Measurements from ENCODE around the gene BRI3.

Gene BRI3

DNA sequence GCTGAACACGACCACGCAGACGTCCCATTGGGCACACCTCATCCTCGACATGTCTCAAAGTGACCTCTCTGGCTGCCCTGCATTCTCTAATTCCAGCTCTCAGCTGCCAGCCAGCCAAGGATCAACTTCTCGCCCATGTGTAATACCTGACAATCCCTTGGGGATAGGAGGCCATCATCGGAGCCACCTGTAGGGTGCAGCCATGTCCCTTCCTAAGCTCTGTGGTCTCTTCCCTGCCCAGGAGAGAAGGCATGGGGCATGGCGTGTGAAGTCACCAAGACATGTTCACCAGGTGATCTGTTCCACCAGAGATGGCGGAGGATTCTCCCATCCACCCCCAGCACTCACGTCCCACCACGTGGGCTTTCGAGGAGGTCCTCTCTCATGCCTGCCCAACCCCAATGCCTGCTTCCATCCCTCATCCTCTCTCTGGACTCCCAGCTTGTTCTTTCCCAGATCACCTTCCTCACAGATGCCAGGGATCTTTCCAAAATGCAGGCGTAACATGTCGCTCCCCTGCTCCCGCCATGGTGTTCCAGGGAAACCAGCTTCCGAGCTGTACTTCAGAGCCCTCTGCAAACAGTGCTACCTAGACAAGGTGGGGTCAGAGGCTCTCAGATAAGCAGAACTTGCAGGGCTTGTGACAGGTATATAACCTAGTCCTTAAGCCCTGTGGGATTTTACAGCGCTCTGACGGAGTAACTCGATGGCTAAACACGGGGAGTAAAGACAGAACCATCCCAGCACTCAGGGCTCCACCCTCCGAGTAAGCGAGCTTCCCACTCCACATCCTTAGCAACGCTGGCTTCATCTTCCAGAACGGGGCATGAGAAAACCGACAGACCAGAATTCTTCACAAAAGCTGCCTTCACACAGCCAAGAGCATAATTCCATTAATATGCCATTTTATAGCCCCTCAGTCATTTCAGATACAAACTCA is 41.1 kb downstream of the BRI3 start:
- no peaks in the 10 kb centered on the region for H3K9me3 ChIP-seq (ENCODE audit: control extremely low read depth in 1 of 5, control insufficient read depth in 4 of 5, insufficient read depth in 2 of 5, low read depth in 1 of 5, low read length in 4 of 5)
- POLR2A ChIA-PET: no interaction called here
- H3K27me3 ChIP-seq (replicated peaks in 2 of 5; ENCODE audit: control insufficient read depth in 4 of 5, insufficient read depth in 5 of 5, low read length in 4 of 5): peaks cover 4 to 17% (median 12%) of the 10 kb centered on the region in 5 experiments
- H3K27ac ChIP-seq (ENCODE audit: insufficient read depth in 1 of 2, low read depth in 1 of 2, low read length in 2 of 2, poor library complexity in 1 of 2, severe bottlenecking in 2 of 2): no peak overlapping the region
- WGBS (ENCODE audit: insufficient coverage): 87% methylated on average over 21 of the region's 24 CpGs
- DNase-seq: no peak
- no peak overlapping the region for H3K4me3 ChIP-seq (ENCODE audit: control insufficient read depth in 1 of 7, extremely low read depth in 1 of 7, insufficient read depth in 4 of 7, low read depth in 2 of 7, low read length in 6 of 7)
- no peaks in the 10 kb centered on the region for H3K4me1 ChIP-seq (ENCODE audit: control extremely low read depth in 1 of 4, control insufficient read depth in 4 of 4, insufficient read depth in 4 of 4, low read length in 3 of 4)
- no peaks in the 10 kb centered on the region for H3K36me3 ChIP-seq (ENCODE audit: control insufficient read depth in 4 of 4, insufficient read depth in 4 of 4, low read length in 3 of 4)
- CTCF ChIA-PET: no interaction called here

DNA sequence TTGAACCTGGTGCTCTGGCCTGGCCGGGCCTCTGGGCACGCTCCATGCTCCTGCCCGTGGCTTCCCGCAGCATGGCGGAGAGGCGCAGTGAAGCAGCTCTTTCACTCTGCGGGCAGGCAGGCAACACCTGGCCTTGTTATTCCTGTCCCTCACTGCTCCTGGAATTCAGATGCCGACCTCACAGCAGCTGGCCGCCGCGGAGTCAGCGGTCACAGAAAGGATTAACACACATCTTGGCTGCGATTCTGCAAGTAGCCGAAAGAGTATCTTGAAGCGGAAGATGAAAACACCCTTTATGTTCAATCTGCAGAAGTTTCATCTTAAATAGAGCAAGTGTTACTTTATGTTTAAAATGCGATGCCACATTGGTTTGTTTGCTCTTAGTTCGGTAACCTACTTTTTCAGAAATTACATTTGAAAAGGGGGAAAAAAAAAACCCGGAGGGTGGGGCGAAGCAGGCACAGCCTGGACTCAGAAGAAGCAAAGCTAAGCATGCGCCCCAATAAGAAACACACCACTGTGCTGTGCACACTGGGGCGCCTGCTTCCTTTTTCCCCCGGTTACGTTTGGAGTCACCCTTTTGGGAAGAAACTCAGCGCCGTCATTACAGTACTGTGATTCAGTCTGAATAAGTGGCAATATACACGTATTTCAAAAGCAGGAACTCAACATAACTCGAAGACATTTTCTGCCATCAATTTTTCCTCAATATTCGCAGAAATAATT is 42.3 kb downstream of the BRI3 start:
- ChIA-PET POLR2A (interaction anchor here (0.6 kb wide), 1 partner anchor 118 kb away, joined by 3 read pairs; no protein-coding TSS in a partner anchor), CTCF (no interaction called here)
- Histone ChIP-seq H3K4me1 (ENCODE audit: control extremely low read depth in 1 of 4, control insufficient read depth in 4 of 4, insufficient read depth in 4 of 4, low read length in 3 of 4) (no peaks in the 10 kb centered on the region), H3K27ac (ENCODE audit: insufficient read depth in 1 of 2, low read depth in 1 of 2, low read length in 2 of 2, poor library complexity in 1 of 2, severe bottlenecking in 2 of 2) (no peak overlapping the region), H3K9me3 (ENCODE audit: control extremely low read depth in 1 of 5, control insufficient read depth in 4 of 5, insufficient read depth in 2 of 5, low read depth in 1 of 5, low read length in 4 of 5) (no peaks in the 10 kb centered on the region), H3K36me3 (ENCODE audit: control insufficient read depth in 4 of 4, insufficient read depth in 4 of 4, low read length in 3 of 4) (no peaks in the 10 kb centered on the region), H3K4me3 (ENCODE audit: control insufficient read depth in 1 of 7, extremely low read depth in 1 of 7, insufficient read depth in 4 of 7, low read depth in 2 of 7, low read length in 6 of 7) (peak overlapping the region in 1 of 7 experiments; percentile 15), H3K27me3 (replicated peaks in 2 of 5; ENCODE audit: control insufficient read depth in 4 of 5, insufficient read depth in 5 of 5, low read length in 4 of 5) (peaks cover 4 to 17% (median 12%) of the 10 kb centered on the region in 5 experiments)
- 57% methylated on average over 24 of the region's 28 CpGs for WGBS (ENCODE audit: insufficient coverage)
- DNase-seq: no peak

DNA sequence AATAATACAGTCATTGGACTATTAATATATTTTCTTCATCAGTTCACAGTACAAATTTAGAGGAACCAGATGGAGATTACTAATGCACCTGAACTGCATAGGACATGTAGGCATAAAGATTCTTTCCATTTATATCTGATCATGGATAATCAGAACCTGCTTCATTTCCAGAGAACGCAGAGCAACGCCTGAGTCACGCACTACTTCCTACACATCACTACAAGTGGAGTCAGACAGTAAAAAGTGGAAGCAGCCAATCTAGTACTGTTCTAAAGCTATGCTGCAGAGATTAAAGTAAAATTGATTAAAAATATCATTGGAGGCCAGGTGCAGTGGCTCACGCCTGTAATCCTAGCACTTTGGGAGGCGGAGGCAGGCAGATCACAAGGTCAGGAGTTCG is 43.3 kb downstream of the BRI3 start:
- no peak for DNase-seq
- Histone ChIP-seq H3K27me3 (replicated peaks in 2 of 5; ENCODE audit: control insufficient read depth in 4 of 5, insufficient read depth in 5 of 5, low read length in 4 of 5) (peaks cover 4 to 17% (median 12%) of the 10 kb centered on the region in 5 experiments), H3K9me3 (ENCODE audit: control extremely low read depth in 1 of 5, control insufficient read depth in 4 of 5, insufficient read depth in 2 of 5, low read depth in 1 of 5, low read length in 4 of 5) (no peaks in the 10 kb centered on the region), H3K4me1 (ENCODE audit: control extremely low read depth in 1 of 4, control insufficient read depth in 4 of 4, insufficient read depth in 4 of 4, low read length in 3 of 4) (no peaks in the 10 kb centered on the region), H3K27ac (ENCODE audit: insufficient read depth in 1 of 2, low read depth in 1 of 2, low read length in 2 of 2, poor library complexity in 1 of 2, severe bottlenecking in 2 of 2) (no peak overlapping the region), H3K36me3 (ENCODE audit: control insufficient read depth in 4 of 4, insufficient read depth in 4 of 4, low read length in 3 of 4) (no peaks in the 10 kb centered on the region), H3K4me3 (ENCODE audit: control insufficient read depth in 1 of 7, extremely low read depth in 1 of 7, insufficient read depth in 4 of 7, low read depth in 2 of 7, low read length in 6 of 7) (no peak overlapping the region)
- 100% methylated on average over 2 of the region's 6 CpGs for WGBS (ENCODE audit: insufficient coverage)
- CTCF ChIA-PET: no interaction called here
- POLR2A ChIA-PET: no interaction called here

- no peak for DNase-seq
- WGBS (ENCODE audit: insufficient coverage): 98% methylated on average over 5 of the region's 14 CpGs
- Histone ChIP-seq H3K9me3 (ENCODE audit: control extremely low read depth in 1 of 5, control insufficient read depth in 4 of 5, insufficient read depth in 2 of 5, low read depth in 1 of 5, low read length in 4 of 5) (no peaks in the 10 kb centered on the region), H3K4me1 (ENCODE audit: control extremely low read depth in 1 of 4, control insufficient read depth in 4 of 4, insufficient read depth in 4 of 4, low read length in 3 of 4) (no peaks in the 10 kb centered on the region), H3K4me3 (ENCODE audit: control insufficient read depth in 1 of 7, extremely low read depth in 1 of 7, insufficient read depth in 4 of 7, low read depth in 2 of 7, low read length in 6 of 7) (no peak overlapping the region), H3K36me3 (ENCODE audit: control insufficient read depth in 4 of 4, insufficient read depth in 4 of 4, low read length in 3 of 4) (no peaks in the 10 kb centered on the region), H3K27ac (ENCODE audit: insufficient read depth in 1 of 2, low read depth in 1 of 2, low read length in 2 of 2, poor library complexity in 1 of 2, severe bottlenecking in 2 of 2) (no peak overlapping the region), H3K27me3 (replicated peaks in 2 of 5; ENCODE audit: control insufficient read depth in 4 of 5, insufficient read depth in 5 of 5, low read length in 4 of 5) (peaks cover 0 to 3% (median 2%) of the 10 kb centered on the region in 5 experiments)
- ChIA-PET CTCF (no interaction called here), POLR2A (no interaction called here)
Observed at GRCh38 chr7:98329100-98329790, 47.8 kb downstream of the BRI3 start.

GRCh38 chr7:98329791-98330373 is 48.4 kb downstream of the BRI3 start:
- 93% methylated on average over 5 of the region's 9 CpGs for WGBS (ENCODE audit: insufficient coverage)
- Histone ChIP-seq H3K27me3 (replicated peaks in 2 of 5; ENCODE audit: control insufficient read depth in 4 of 5, insufficient read depth in 5 of 5, low read length in 4 of 5) (peaks cover 0 to 2% (median 0%) of the 10 kb centered on the region in 5 experiments), H3K27ac (ENCODE audit: insufficient read depth in 1 of 2, low read depth in 1 of 2, low read length in 2 of 2, poor library complexity in 1 of 2, severe bottlenecking in 2 of 2) (no peak overlapping the region), H3K4me3 (ENCODE audit: control insufficient read depth in 1 of 7, extremely low read depth in 1 of 7, insufficient read depth in 4 of 7, low read depth in 2 of 7, low read length in 6 of 7) (no peak overlapping the region), H3K9me3 (ENCODE audit: control extremely low read depth in 1 of 5, control insufficient read depth in 4 of 5, insufficient read depth in 2 of 5, low read depth in 1 of 5, low read length in 4 of 5) (no peaks in the 10 kb centered on the region), H3K36me3 (ENCODE audit: control insufficient read depth in 4 of 4, insufficient read depth in 4 of 4, low read length in 3 of 4) (no peaks in the 10 kb centered on the region), H3K4me1 (ENCODE audit: control extremely low read depth in 1 of 4, control insufficient read depth in 4 of 4, insufficient read depth in 4 of 4, low read length in 3 of 4) (no peaks in the 10 kb centered on the region)
- CTCF ChIA-PET: no interaction called here
- DNase-seq: no peak
- POLR2A ChIA-PET: no interaction called here

GRCh38 chr7:98330926-98331529 is 49.5 kb downstream of the BRI3 start:
- 98% methylated on average over 4 of the region's 5 CpGs for WGBS (ENCODE audit: insufficient coverage)
- H3K4me3 ChIP-seq (ENCODE audit: control insufficient read depth in 1 of 7, extremely low read depth in 1 of 7, insufficient read depth in 4 of 7, low read depth in 2 of 7, low read length in 6 of 7): no peak overlapping the region
- H3K27ac ChIP-seq (ENCODE audit: insufficient read depth in 1 of 2, low read depth in 1 of 2, low read length in 2 of 2, poor library complexity in 1 of 2, severe bottlenecking in 2 of 2): no peak overlapping the region
- DNase-seq: no peak
- no peaks in the 10 kb centered on the region for H3K36me3 ChIP-seq (ENCODE audit: control insufficient read depth in 4 of 4, insufficient read depth in 4 of 4, low read length in 3 of 4)
- no peaks in the 10 kb centered on the region for H3K9me3 ChIP-seq (ENCODE audit: control extremely low read depth in 1 of 5, control insufficient read depth in 4 of 5, insufficient read depth in 2 of 5, low read depth in 1 of 5, low read length in 4 of 5)
- H3K27me3 ChIP-seq (replicated peaks in 2 of 5; ENCODE audit: control insufficient read depth in 4 of 5, insufficient read depth in 5 of 5, low read length in 4 of 5): peaks cover 0 to 2% (median 0%) of the 10 kb centered on the region in 5 experiments
- ChIA-PET POLR2A (no interaction called here), CTCF (no interaction called here)
- no peaks in the 10 kb centered on the region for H3K4me1 ChIP-seq (ENCODE audit: control extremely low read depth in 1 of 4, control insufficient read depth in 4 of 4, insufficient read depth in 4 of 4, low read length in 3 of 4)

Data from common myeloid progenitor, CD34-positive (primary cell).